ENCODE data around the gene CYREN.
A peak's percentile ranks its signal among the peaks of the same experiment; 100 is the strongest.

CYREN gene

DNA sequence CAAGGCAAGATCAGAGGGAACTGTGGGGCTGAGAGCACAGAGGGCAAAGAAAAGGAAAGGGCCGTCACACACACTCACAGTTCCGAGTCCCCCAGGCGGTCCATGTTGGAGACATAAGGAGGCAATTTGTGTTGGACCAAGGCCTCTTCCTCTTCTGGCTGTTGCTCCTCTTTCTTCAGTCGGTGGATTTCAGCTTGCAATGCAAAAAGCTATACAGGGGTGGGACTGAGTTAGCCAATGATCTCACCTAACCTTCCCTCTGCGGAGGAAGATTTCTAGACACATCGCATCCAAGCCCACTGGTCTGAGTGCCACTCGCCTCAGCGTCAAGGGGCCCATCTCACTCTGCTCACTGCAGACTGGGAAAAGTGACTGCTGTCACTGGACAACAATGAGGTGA is 35.3 kb upstream of the CYREN start:
- no peak for DNase-seq (ENCODE audit: low read depth)
- TF ChIP-seq, protein P1, sequence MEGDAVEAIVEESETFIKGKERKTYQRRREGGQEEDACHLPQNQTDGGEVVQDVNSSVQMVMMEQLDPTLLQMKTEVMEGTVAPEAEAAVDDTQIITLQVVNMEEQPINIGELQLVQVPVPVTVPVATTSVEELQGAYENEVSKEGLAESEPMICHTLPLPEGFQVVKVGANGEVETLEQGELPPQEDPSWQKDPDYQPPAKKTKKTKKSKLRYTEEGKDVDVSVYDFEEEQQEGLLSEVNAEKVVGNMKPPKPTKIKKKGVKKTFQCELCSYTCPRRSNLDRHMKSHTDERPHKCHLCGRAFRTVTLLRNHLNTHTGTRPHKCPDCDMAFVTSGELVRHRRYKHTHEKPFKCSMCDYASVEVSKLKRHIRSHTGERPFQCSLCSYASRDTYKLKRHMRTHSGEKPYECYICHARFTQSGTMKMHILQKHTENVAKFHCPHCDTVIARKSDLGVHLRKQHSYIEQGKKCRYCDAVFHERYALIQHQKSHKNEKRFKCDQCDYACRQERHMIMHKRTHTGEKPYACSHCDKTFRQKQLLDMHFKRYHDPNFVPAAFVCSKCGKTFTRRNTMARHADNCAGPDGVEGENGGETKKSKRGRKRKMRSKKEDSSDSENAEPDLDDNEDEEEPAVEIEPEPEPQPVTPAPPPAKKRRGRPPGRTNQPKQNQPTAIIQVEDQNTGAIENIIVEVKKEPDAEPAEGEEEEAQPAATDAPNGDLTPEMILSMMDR (IDR thresholded peaks at IDR 0.05; ENCODE audit: low read length, missing control alignments) = no peak
- no peak overlapping the region for H3K4me3 ChIP-seq (replicated peaks; ENCODE audit: low read depth, low read length)

DNA sequence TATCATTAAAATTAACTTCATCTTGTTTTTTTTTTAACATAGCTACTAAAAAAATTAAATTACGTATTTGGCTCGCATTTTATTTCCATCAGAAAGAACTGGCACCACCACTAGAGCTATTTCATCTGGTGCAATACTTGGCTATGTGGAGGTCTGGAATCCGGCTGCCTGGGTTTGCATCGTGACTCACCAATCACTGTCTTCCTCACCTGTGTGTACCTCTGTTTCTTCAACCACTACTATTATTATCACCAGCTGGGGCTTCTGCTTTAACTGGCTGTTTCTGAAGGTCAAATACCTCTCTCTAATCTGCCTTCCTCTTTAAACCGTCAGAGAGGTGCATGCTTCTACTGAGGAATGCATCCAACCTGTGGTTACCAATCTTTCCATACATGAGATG is 34.4 kb upstream of the CYREN start:
- TF ChIP-seq, protein P1 (IDR thresholded peaks at IDR 0.05; ENCODE audit: low read length, missing control alignments) = no peak
- no peak overlapping the region for H3K4me3 ChIP-seq (replicated peaks; ENCODE audit: low read depth, low read length)
- DNase-seq (ENCODE audit: low read depth) = no peak

DNA sequence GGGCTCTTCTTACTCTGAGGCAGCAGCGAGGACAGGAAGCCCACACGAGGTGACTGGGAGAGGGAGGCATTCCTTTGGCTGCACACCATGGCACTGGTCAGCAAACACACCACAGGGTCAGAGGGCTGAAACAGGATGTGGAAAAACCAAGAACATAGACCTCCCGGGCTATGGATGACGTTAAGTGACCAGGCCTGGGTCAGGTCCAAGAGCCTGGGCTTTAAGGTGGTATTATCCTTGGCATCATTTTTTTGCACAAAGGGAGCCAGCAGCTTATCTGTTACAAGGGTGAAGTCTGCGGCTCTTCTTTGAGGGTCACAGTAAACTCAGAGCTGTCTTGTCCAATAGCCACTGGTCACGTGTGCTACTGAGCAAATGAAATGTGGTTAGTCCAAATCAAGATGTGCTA is 33.8 kb upstream of the CYREN start:
- no peak overlapping the region for H3K4me3 ChIP-seq (replicated peaks; ENCODE audit: low read depth, low read length)
- TF ChIP-seq, protein P1 (IDR thresholded peaks at IDR 0.05; ENCODE audit: low read length, missing control alignments) = no peak
- peak; percentile 50 for DNase-seq (ENCODE audit: low read depth)

DNA sequence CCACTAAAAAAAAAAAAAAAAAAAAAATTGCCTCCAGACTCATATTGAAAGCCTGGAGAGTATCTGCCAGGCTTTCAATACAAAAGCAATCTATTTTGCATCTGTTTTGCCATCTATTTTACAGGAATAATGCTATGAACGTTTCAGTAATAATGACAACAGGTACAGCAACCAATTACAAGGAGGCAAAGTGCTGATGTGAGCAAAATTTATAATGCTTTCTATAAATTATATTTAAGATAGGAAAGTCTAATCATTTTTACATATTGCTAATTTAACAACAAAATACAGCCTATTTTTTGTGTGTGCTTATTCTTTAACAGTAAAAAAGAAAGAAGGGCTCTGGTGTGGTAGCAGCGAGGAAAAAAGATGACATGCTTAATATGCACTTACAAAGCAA is 30.8 kb upstream of the CYREN start:
- H3K4me3 ChIP-seq (replicated peaks; ENCODE audit: low read depth, low read length) = no peak overlapping the region
- TF ChIP-seq, protein P1 (IDR thresholded peaks at IDR 0.05; ENCODE audit: low read length, missing control alignments) = no peak
- DNase-seq (ENCODE audit: low read depth) = no peak

DNA sequence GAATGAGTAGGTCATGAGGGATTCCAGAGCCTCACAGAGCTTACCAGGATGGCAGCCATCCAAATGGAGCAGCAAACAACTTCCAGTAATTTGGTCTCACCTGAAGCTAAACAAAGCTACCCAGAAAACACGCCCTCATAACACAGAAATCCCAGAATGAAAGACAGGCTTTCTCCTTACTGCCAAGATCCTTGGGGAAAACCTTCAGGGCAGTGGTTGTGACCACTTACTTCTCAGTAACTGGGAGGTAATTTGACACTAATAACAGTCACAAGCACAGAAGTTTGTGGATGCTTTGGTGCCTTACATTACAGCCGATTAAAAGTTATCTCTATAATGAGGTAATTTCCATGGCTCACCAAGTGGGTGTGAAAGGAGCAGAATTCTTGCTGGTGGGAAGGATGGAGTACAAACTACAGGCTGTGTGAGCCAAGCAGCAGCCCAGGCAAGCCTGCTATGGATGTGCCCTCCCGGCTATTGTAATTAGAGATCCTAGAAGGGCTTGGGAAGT is 30.4 kb upstream of the CYREN start:
- no peak for DNase-seq (ENCODE audit: low read depth)
- H3K4me3 ChIP-seq (replicated peaks; ENCODE audit: low read depth, low read length) = no peak overlapping the region
- TF ChIP-seq, protein P1 (IDR thresholded peaks at IDR 0.05; ENCODE audit: low read length, missing control alignments) = no peak

DNA sequence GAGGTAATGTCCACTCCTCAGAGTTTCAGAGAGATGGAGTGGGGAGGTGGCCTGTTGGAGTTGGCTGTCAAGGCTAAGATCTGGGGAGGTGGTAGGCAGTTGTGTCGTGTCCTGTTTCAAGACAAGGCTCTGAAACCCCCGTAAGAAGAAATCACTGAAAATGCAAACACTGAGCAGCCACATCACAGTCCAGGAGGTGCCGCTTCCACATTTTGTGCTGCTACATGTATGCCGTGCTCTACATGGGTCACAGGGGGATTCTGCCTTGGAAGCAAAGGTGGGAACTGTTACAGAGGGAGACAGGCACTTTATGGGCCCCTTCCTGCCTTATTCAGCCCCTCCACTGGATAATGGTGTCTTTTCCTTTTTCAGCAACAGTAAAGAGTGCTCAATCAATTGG is 28.9 kb upstream of the CYREN start:
- TF ChIP-seq, protein P1 (IDR thresholded peaks at IDR 0.05; ENCODE audit: low read length, missing control alignments) = no peak
- DNase-seq (ENCODE audit: low read depth) = no peak
- H3K4me3 ChIP-seq (replicated peaks; ENCODE audit: low read depth, low read length) = no peak overlapping the region

DNA sequence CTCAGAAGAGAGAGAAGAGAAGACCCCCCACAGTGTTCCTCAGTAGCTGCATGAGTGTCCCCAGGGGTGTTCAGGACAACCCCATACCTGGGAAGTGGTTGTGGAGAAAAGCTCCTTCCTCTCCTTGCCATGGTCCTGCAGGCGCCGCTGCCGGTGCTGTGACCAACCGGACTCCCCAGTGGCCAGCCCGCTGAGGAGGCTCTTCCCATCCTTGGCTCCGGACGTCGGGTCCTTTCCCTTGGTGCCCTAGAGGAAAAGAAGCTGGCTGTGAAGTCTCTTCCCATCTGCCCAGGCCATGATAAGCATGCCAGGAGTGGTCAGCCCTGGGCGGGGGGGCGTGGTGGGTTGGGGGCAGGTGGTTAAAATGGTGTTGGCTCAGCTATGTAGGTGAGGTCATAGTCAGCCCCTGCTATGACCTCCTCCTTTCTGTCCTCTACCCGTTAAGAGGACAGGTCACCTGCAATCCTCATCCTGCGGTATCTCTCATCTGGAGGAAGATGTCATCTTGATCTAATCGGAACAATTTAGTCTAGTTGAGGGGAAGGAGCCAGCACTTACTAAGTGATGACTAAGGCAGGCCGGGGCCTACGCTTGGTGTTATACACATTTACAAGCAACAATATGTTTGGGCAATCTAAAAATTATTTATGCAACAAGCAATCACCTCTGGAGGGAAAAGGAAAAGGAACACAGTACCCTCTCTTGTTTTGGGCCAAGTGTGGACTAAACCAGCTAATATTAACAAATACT is 27.6 kb upstream of the CYREN start:
- H3K4me3 ChIP-seq (replicated peaks; ENCODE audit: low read depth, low read length) = no peak overlapping the region
- TF ChIP-seq, protein P1 (IDR thresholded peaks at IDR 0.05; ENCODE audit: low read length, missing control alignments) = no peak
- DNase-seq (ENCODE audit: low read depth) = no peak
